ENCODE data around the gene ELANE.
"Not testable (repeated sequence)": the region's sequence is repeated elsewhere in the genome, so short reads cannot be mapped to it uniquely, and the experiment has no call there.

The ELANE gene

DNA sequence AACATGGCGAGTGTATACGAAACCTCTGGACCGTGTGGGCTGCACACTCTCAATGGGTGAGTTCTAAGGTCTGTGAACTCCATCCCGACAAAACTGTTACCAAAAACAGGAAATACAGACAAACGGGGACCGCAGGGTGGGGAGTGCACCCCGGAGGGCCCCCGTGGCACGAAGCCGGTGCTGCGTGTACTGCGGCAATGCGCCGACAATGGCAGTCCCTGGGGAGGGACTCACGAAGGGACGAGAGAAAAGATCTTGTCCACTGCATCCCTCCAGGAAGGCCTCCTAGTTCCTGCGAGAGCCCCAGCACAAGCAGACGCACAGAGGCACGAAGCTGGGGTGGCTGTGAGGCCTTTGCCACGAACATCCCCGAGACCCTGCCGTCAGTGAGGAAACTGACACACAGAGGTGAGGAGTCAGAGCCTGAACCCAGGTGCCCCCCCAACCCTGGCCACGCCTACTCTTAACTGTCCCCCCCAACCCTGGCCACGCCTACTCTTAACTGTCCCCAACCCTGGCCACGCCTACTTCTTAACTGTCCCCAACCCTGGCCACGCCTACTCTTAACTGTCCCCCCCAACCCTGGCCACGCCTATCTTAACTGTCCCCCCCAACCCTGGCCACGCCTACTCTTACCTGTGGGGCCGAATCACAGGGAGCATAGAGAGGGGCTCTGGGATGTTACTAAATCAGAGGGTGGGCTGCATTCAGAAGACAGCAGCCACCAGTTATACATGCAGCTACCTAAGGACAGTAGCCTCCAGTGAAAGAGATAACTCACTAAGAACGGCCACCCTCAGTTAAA, 36.7 kb downstream of the ELANE start:
- no peak overlapping the region for H3K27ac ChIP-seq (ENCODE audit: low read length, poor library complexity, severe bottlenecking)
- no peak overlapping the region for H3K14ac ChIP-seq (ENCODE audit: low read length in 2 of 2)
- H2AK5ac ChIP-seq (ENCODE audit: low read length, severe bottlenecking): no peak overlapping the region
- no peak overlapping the region for H4K8ac ChIP-seq (ENCODE audit: low read length)
- peaks cover 48% of the 10 kb centered on the region for H3K79me1 ChIP-seq (replicated peaks; ENCODE audit: low read length, poor library complexity, severe bottlenecking)
- H3K18ac ChIP-seq (ENCODE audit: low read depth in 1 of 2, low read length in 2 of 2): no peak overlapping the region
- no peak overlapping the region for H2BK15ac ChIP-seq (ENCODE audit: low read depth, poor library complexity, severe bottlenecking)
- H3K23ac ChIP-seq (ENCODE audit: low read length in 2 of 2): no peak overlapping the region
- no peak overlapping the region for H2BK120ac ChIP-seq (ENCODE audit: low read depth, low read length)
- H3K9ac ChIP-seq (ENCODE audit: low read length): no peak overlapping the region
- no peaks in the 10 kb centered on the region for H3K27me3 ChIP-seq (ENCODE audit: control insufficient read depth in 1 of 2, insufficient read depth in 1 of 2, low read length in 2 of 2)
- 97% methylated on average over 30 of the region's 30 CpGs for WGBS
- H3K4ac ChIP-seq (ENCODE audit: low read depth in 1 of 2, low read length in 2 of 2): no peak overlapping the region
- peaks cover 46 to 67% of the 10 kb centered on the region in 2 experiments for H3K36me3 ChIP-seq (ENCODE audit: control insufficient read depth in 1 of 2, insufficient read depth in 2 of 2, low read depth in 1 of 2, low read length in 2 of 2)
- H3K4me1 ChIP-seq (ENCODE audit: control insufficient read depth, insufficient read depth, low read depth, low read length): peaks cover 14% of the 10 kb centered on the region
- no peaks in the 10 kb centered on the region for H3K9me3 ChIP-seq (ENCODE audit: control insufficient read depth, low read length)
- H3K4me2 ChIP-seq (ENCODE audit: low read length, poor library complexity, severe bottlenecking): no peak overlapping the region
- DNase-seq: no peak
- H2BK5ac ChIP-seq (ENCODE audit: low read depth, low read length, poor library complexity, severe bottlenecking): no peak overlapping the region
- no peak overlapping the region for H4K91ac ChIP-seq (ENCODE audit: low read length)
- H2AFZ ChIP-seq (ENCODE audit: low read depth, low read length): no peak overlapping the region
- no peak overlapping the region for H3K4me3 ChIP-seq (ENCODE audit: insufficient read depth in 1 of 2, low read depth in 1 of 2, low read length in 2 of 2)
- no peak overlapping the region for H2BK12ac ChIP-seq (ENCODE audit: low read length in 2 of 2)

GRCh38 chr19:889662-890295, 37.7 kb downstream of the ELANE start:
- H3K4me3 ChIP-seq (ENCODE audit: insufficient read depth in 1 of 2, low read depth in 1 of 2, low read length in 2 of 2): no peak overlapping the region
- no peaks in the 10 kb centered on the region for H3K9me3 ChIP-seq (ENCODE audit: control insufficient read depth, low read length)

GRCh38 chr19:890831-891230, 38.7 kb downstream of the ELANE start:
- DNase-seq: no peak
- no peaks in the 10 kb centered on the region for H3K27me3 ChIP-seq (ENCODE audit: control insufficient read depth in 1 of 2, insufficient read depth in 1 of 2, low read length in 2 of 2)
- no peak overlapping the region for H3K4me3 ChIP-seq (ENCODE audit: insufficient read depth in 1 of 2, low read depth in 1 of 2, low read length in 2 of 2)
- no peak overlapping the region for H3K4ac ChIP-seq (ENCODE audit: low read depth in 1 of 2, low read length in 2 of 2)
- H2AK5ac ChIP-seq (ENCODE audit: low read length, severe bottlenecking): no peak overlapping the region
- no peak overlapping the region for H2AFZ ChIP-seq (ENCODE audit: low read depth, low read length)
- peaks cover 8% of the 10 kb centered on the region for H3K4me1 ChIP-seq (ENCODE audit: control insufficient read depth, insufficient read depth, low read depth, low read length)
- no peak overlapping the region for H4K91ac ChIP-seq (ENCODE audit: low read length)
- H3K23ac ChIP-seq (ENCODE audit: low read length in 2 of 2): no peak overlapping the region
- peaks cover 37 to 49% of the 10 kb centered on the region in 2 experiments for H3K36me3 ChIP-seq (ENCODE audit: control insufficient read depth in 1 of 2, insufficient read depth in 2 of 2, low read depth in 1 of 2, low read length in 2 of 2)
- H3K27ac ChIP-seq (ENCODE audit: low read length, poor library complexity, severe bottlenecking): no peak overlapping the region
- H3K18ac ChIP-seq (ENCODE audit: low read depth in 1 of 2, low read length in 2 of 2): no peak overlapping the region
- no peak overlapping the region for H2BK12ac ChIP-seq (ENCODE audit: low read length in 2 of 2)
- no peak overlapping the region for H3K4me2 ChIP-seq (ENCODE audit: low read length, poor library complexity, severe bottlenecking)
- no peak overlapping the region for H4K8ac ChIP-seq (ENCODE audit: low read length)
- H2BK5ac ChIP-seq (ENCODE audit: low read depth, low read length, poor library complexity, severe bottlenecking): no peak overlapping the region
- H3K9ac ChIP-seq (ENCODE audit: low read length): no peak overlapping the region
- no peaks in the 10 kb centered on the region for H3K9me3 ChIP-seq (ENCODE audit: control insufficient read depth, low read length)
- WGBS: 98% methylated on average over 18 of the region's 18 CpGs
- H2BK120ac ChIP-seq (ENCODE audit: low read depth, low read length): no peak overlapping the region
- no peak overlapping the region for H3K14ac ChIP-seq (ENCODE audit: low read length in 2 of 2)
- H2BK15ac ChIP-seq (ENCODE audit: low read depth, poor library complexity, severe bottlenecking): no peak overlapping the region
- H3K79me1 ChIP-seq (replicated peaks; ENCODE audit: low read length, poor library complexity, severe bottlenecking): peaks cover 36% of the 10 kb centered on the region

More at GRCh38 chr19:889662-890295, 37.7 kb downstream of the ELANE start:
- no peak overlapping the region for H2BK15ac ChIP-seq (ENCODE audit: low read depth, poor library complexity, severe bottlenecking)
- no peak overlapping the region for H2BK120ac ChIP-seq (ENCODE audit: low read depth, low read length)
- peaks cover 43% of the 10 kb centered on the region for H3K79me1 ChIP-seq (replicated peaks; ENCODE audit: low read length, poor library complexity, severe bottlenecking)
- H3K4me1 ChIP-seq (ENCODE audit: control insufficient read depth, insufficient read depth, low read depth, low read length): peaks cover 6% of the 10 kb centered on the region
- no peaks in the 10 kb centered on the region for H3K27me3 ChIP-seq (ENCODE audit: control insufficient read depth in 1 of 2, insufficient read depth in 1 of 2, low read length in 2 of 2)
- H3K4me2 ChIP-seq (ENCODE audit: low read length, poor library complexity, severe bottlenecking): no peak overlapping the region
- DNase-seq: no peak
- H2AK5ac ChIP-seq (ENCODE audit: low read length, severe bottlenecking): no peak overlapping the region
- H3K18ac ChIP-seq (ENCODE audit: low read depth in 1 of 2, low read length in 2 of 2): no peak overlapping the region
- H2BK12ac ChIP-seq (ENCODE audit: low read length in 2 of 2): no peak overlapping the region
- H4K8ac ChIP-seq (ENCODE audit: low read length): no peak overlapping the region
- H2BK5ac ChIP-seq (ENCODE audit: low read depth, low read length, poor library complexity, severe bottlenecking): no peak overlapping the region
- no peak overlapping the region for H4K91ac ChIP-seq (ENCODE audit: low read length)
- H3K27ac ChIP-seq (ENCODE audit: low read length, poor library complexity, severe bottlenecking): no peak overlapping the region
- no peak overlapping the region for H2AFZ ChIP-seq (ENCODE audit: low read depth, low read length)
- H3K14ac ChIP-seq (ENCODE audit: low read length in 2 of 2): no peak overlapping the region
- H3K23ac ChIP-seq (ENCODE audit: low read length in 2 of 2): no peak overlapping the region
- peaks cover 44 to 57% of the 10 kb centered on the region in 2 experiments for H3K36me3 ChIP-seq (ENCODE audit: control insufficient read depth in 1 of 2, insufficient read depth in 2 of 2, low read depth in 1 of 2, low read length in 2 of 2)
- H3K9ac ChIP-seq (ENCODE audit: low read length): no peak overlapping the region
- no peak overlapping the region for H3K4ac ChIP-seq (ENCODE audit: low read depth in 1 of 2, low read length in 2 of 2)
- 98% methylated on average over 26 of the region's 26 CpGs for WGBS

DNA sequence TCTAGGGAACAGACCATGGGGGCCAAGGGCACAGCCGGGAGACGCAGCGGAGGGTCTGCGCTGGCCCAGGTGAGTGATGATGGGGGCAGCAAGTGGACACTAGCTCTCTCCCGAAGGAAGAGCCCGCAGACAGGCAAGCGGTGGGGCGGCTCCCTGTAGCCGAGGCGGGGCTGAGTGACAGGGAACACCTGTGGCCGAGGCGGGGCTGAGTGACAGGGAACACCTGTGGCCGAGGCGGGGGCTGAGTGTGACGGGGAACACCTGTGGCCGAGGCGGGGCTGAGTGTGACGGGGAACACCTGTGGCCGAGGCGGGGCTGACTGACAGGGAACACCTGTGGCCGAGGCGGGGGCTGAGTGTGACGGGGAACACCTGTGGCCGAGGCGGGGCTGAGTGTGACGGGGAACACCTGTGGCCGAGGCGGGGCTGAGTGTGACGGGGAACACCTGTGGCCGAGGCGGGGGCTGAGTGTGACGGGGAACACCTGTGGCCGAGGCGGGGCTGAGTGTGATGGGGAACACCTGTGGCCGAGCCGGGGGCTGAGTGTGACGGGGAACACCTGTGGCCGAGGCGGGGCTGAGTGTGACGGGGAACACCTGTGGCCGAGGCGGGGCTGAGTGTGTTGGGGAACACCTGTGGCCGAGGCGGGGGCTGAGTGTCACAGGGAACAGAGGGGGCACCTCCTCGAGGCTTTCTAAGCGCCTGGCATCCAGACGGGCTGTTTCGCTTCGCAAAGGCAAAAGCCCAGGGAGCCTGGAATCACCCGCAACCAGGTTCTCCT, 39.5 kb downstream of the ELANE start:
- not testable (repeated sequence) for H3K27me3 ChIP-seq (ENCODE audit: control insufficient read depth in 1 of 2, insufficient read depth in 1 of 2, low read length in 2 of 2); H2BK120ac ChIP-seq (ENCODE audit: low read depth, low read length); H2AFZ ChIP-seq (ENCODE audit: low read depth, low read length); H4K91ac ChIP-seq (ENCODE audit: low read length); H2BK15ac ChIP-seq (ENCODE audit: low read depth, poor library complexity, severe bottlenecking); H3K27ac ChIP-seq (ENCODE audit: low read length, poor library complexity, severe bottlenecking); H3K23ac ChIP-seq (ENCODE audit: low read length in 2 of 2); H2BK12ac ChIP-seq (ENCODE audit: low read length in 2 of 2); H3K18ac ChIP-seq (ENCODE audit: low read depth in 1 of 2, low read length in 2 of 2); H2BK5ac ChIP-seq (ENCODE audit: low read depth, low read length, poor library complexity, severe bottlenecking); H3K9me3 ChIP-seq (ENCODE audit: control insufficient read depth, low read length); H4K8ac ChIP-seq (ENCODE audit: low read length); H3K4me1 ChIP-seq (ENCODE audit: control insufficient read depth, insufficient read depth, low read depth, low read length); H3K4ac ChIP-seq (ENCODE audit: low read depth in 1 of 2, low read length in 2 of 2); H3K14ac ChIP-seq (ENCODE audit: low read length in 2 of 2); DNase-seq
- Histone ChIP-seq H3K36me3 (ENCODE audit: control insufficient read depth in 1 of 2, insufficient read depth in 2 of 2, low read depth in 1 of 2, low read length in 2 of 2) (peaks cover 32 to 49% of the 10 kb centered on the region in 2 experiments), H3K9ac (ENCODE audit: low read length) (peak overlapping the region; percentile 85), H3K4me3 (ENCODE audit: insufficient read depth in 1 of 2, low read depth in 1 of 2, low read length in 2 of 2) (peak overlapping the region; percentile 83 to 99), H3K79me1 (replicated peaks; ENCODE audit: low read length, poor library complexity, severe bottlenecking) (peaks cover 28% of the 10 kb centered on the region), H3K4me2 (ENCODE audit: low read length, poor library complexity, severe bottlenecking) (peak overlapping the region; percentile 55), H2AK5ac (ENCODE audit: low read length, severe bottlenecking) (peak overlapping the region; percentile 78)
- 95% methylated on average over 34 of the region's 50 CpGs for WGBS

Measured in mesenchymal stem cell (in vitro differentiated cells and primary cell).